Renal cortical epithelial cell (primary cell): ENCODE measurements around the gene UMAD1. TPM values are rescaled to one million over a fixed set of nuclear protein-coding genes. Genes with fewer than 3 reads are reported as not detected.

ENCODE experiments used
- DNase-seq: peaks from one replicate; pipeline ENCODE4 v3.0.0-alpha.2; 2011; ENCODE audit warnings: low read depth
- total RNA-seq: library from RNA; depleted of rRNA; stranded (reverse); fragments of >200 nt; gene quantifications from 2 replicates; pipeline ENCODE4 v1.2.3, GENCODE V29; 2014

UMAD1 gene
- total RNA-seq, 1 donor from 2014 or later, result 24.2 TPM

- peak; percentile 40 for DNase-seq
Measured at GRCh38 chr7:7830122-7830878, 189.7 kb downstream of the UMAD1 start.

DNA sequence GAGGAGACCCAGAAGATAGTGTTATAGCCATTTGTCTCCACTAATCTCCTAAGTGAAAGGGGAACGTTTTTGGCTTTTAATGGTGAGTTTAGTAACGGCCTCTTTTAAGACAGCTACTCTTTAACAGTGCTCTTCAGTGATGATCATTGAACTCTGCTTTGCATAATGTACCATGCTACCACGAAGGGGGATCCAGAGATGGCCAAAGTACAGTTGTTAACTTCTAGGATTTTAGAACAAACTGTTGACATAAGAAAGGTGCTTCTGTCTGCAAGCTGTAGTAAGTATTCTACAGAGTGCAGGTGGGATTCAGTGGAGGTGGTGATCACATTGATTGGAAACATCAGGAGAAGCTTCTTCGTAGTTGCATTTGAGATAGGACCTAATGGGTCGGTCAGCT lies 192.0 kb downstream of the UMAD1 start:
- DNase-seq, result no peak

DNA sequence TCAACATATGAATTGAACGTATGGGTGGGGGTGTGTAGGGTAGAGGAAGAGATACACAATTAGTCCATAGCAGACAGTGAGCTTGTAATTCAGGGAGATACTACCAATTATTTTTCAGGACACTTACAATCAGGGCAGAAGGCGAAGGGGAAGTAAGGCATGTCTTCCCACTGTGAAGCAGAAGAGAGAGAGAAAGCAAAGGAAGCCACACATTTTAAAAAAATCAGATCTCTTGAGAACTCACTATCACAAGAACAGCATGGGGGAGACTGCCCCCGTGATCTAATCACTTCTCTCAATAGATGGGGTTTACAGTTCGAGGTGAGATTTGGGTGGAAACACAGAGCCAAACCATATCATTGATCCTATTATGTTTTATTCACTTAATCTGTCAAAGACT lies 194.2 kb downstream of the UMAD1 start:
- no peak for DNase-seq

GRCh38 chr7:7841027-7841426 lies 200.5 kb downstream of the UMAD1 start:
- no peak for DNase-seq

GRCh38 chr7:7843240-7843639 lies 202.7 kb downstream of the UMAD1 start:
- no peak for DNase-seq

DNA sequence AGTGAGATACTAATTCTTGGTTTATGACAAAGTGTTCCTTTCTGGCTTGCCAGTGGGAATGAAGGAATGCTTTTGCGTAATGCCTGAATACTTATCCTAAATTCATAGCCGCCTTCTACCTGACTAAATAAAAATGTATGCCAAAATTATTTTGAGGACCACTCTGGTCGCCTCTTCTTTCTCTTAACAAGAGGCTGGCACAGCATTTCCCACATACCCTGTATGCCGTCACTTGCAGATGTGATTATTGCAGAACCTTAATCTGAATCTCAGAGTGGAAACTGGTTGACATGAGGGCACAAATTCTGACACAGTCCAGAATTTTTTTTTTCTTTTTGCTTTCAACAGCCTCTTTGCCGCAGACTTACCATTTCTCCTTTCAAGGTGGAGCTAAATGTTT lies 203.4 kb downstream of the UMAD1 start:
- no peak for DNase-seq

DNA sequence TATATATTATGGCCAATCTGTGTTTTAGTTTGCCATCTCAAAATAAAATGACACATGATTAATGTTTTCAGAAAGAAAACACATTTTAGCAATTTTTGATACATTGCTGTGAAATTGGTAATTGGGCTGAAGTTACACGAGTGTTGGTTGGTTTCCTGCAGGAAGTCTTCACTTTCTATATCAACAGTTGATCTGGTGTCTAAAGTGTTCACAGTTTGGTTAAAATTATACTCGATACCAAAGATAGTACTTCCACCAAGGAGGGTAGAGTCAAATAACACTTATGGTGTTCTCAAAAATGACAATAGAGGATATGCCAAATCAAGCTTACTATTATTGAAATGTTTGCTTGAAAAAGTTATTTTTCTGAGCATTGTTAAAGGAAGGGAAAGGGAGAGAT lies 207.7 kb downstream of the UMAD1 start:
- no peak for DNase-seq

GRCh38 chr7:7848892-7849291 lies 208.3 kb downstream of the UMAD1 start:
- no peak for DNase-seq

- no peak for DNase-seq
Measured at GRCh38 chr7:7850150-7850549, 209.6 kb downstream of the UMAD1 start.

- peak; percentile 6 for DNase-seq
Measured at GRCh38 chr7:7851381-7851780, 210.8 kb downstream of the UMAD1 start.

- DNase-seq, result no peak
Measured at GRCh38 chr7:7851991-7852390, 211.4 kb downstream of the UMAD1 start.

GRCh38 chr7:7857143-7857583 lies 216.6 kb downstream of the UMAD1 start:
- DNase-seq, result no peak

DNA sequence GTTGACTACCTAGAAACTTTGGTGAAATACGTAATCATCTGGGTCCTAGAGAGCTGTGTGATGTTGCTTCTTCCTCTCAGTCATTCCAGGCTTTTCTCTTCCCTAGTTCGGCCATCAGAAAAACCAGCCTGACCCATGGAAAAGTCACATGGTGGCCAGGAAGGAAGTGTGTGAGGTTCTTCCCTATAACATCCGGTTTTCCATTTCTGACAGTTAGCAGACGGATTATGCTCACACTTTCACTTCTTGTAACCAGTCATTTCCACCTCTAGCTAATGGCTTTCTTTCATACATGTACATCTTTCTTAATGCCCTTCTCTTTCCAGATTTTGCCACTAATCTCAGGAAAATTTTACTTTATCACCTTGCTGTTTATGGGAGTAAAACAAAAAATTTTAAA lies 218.0 kb downstream of the UMAD1 start:
- no peak for DNase-seq

DNA sequence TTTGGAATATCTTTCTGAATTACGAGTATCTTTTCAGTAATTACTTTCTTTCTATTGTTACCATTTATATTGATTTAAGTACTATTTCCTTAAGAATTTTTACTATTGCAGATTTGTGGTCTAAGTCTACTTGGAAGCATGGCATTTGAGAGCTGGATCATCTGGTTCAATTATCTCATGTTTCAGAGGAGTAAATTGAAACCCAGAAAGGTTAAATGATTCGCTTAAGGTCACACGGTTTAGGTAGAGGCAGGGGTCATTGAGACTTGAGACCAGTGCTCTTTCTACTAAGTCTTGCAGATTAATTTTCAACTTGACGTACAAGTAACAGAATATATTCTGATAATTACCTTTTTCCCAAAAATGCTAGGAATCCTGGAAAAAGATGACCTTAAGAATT lies 218.9 kb downstream of the UMAD1 start:
- DNase-seq, result peak; percentile 23

DNA sequence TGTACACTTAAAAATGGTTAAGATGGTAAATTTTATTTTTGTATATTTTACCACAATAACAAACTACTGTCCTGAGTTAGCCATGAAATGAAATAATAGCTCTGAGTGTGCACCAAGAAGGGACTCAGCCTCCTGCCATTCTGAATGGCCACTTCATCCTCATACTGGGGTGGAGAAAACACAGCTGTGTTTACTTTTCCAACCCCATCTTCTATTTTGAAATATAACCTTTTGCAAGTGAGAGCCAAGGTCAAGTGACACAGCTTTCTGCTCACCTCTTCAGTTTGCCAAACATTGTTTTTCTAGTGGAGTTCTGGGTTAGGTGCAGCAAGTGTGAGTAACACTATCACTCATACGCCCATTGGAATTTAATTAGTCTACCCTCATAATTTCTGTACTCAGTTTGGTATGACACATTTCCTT lies 220.7 kb downstream of the UMAD1 start:
- peak; percentile 94 for DNase-seq

DNA sequence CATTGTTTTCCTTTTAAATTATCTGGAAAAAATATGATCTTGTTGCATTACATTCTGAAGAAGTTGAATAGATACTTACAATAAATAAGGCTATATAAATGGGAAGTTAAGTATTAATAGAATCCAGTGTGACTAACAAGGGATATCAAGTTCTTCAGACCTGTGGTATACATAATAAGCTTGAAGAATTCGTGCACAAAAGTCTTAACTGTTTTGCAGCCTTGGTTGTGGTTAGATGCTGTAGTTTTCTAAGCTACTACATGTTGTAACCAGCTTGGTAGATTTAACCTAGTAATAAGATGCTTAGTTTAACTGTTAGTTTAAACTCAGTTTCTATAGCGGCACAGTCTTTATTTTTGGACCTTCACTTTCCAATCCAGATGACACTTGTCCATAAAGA lies 221.8 kb downstream of the UMAD1 start:
- peak; percentile 92 for DNase-seq

DNA sequence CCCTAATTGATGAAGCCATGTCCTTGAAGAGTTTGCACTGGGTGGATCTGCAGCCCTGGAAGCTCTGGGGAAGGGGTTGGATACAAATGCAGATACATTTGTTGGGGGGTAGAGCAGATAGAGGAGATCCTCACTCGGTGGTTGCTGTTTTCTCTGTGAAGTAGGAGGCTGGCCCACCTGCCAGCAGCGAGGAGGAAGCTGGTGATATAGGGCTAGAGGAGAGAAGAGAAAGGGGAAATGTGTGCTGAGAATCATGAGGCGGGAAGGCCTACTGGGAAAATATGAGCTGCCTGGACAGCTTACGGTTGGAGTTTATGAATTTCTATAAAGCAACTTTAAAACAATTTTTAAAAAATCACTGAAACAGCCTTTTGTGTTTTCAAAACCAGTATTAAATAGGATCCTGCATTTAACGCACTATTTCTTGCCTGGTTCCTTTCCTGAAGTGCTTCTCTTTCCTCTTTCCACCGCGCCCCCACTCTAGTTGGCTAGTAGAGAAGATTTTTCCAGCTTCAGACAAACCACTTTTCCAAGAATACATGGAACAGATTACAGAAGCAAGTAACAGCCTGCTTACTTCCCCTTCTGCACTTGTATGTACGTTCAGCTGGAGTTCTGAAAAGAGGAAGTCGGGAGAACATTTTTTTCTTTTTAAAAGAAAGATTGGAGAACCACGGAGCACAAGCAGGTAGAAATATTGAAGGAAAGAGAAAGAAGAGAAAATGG lies 227.5 kb downstream of the UMAD1 start:
- DNase-seq, result no peak

GRCh38 chr7:7868572-7868899 lies 228.0 kb downstream of the UMAD1 start:
- DNase-seq, result no peak

DNA sequence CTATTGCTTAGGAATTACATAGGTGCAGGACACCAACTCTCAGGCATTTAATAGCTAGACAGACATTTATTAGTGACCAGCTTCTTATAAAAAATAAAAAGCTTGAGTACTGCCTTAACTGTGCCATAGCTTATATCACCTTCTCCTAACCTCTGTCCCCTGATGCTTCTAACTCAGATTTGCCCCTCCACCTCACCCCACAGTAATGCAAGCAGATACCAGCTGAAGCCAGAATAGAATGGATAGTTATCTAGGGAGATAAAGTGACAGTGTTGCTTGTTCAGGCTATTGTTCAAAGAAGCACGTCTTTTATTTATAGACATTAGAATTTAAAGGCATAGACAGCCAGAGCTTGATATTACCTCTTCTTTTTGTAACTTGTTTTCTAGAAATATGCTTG lies 228.5 kb downstream of the UMAD1 start:
- no peak for DNase-seq

DNA sequence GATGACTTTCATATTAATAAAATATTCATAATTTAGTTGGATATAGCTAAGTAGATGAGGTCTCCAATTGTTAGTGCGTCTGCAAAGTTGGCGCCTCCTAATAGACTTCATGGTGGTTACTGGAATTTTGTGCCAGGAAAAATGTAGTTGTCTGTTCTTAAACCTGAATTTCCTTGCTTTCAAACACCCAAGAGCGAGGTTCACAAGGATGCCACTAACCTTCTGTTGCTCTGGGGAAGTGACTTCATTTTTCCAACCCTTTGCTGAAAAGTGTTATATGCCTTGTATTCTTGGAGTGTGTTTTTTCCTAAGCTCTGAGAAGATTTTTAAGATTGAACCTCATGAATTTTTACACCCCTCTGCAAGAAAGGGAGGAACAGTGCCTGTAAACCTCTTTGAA lies 229.1 kb downstream of the UMAD1 start:
- no peak for DNase-seq

DNA sequence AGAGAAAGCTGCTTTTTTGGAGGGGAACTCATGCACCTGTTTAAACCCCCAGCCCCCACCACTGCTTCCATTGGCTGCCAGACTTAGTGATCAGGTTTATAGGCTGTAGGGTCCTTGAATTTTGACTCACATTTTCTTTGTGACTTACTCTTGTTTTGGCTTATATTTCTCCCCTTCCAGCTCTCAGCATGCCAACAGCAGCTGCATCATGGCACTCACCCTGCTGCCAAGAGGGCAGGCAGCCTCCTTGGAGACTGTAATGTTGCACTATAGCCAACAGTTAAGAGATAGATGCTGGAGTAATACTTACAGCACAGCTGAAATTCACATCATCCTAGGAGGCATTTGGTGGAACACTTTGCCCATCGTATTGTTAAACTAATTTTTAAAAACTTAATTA lies 230.0 kb downstream of the UMAD1 start:
- no peak for DNase-seq

GRCh38 chr7:7876419-7876818 lies 235.9 kb downstream of the UMAD1 start:
- no peak for DNase-seq

- DNase-seq, result no peak
Measured at GRCh38 chr7:7881581-7881980, 241.0 kb downstream of the UMAD1 start.

- no peak for DNase-seq
Measured at GRCh38 chr7:7882888-7883287, 242.3 kb downstream of the UMAD1 start.
